A549 treated with GW870086 at 1 μM for 4 hours (cell line): ENCODE measurements around the gene NQO2. TPM values are rescaled to one million over a fixed set of nuclear protein-coding genes. Genes with fewer than 3 reads are reported as not detected.

Experiments used
- total RNA-seq: library from RNA; stranded (reverse); fragments of 200-300 nt; extraction: Qiagen RNA extraction; gene quantifications from 5 replicates; pipeline ENCODE4 v1.2.3, GENCODE V29; 2022; ENCODE audit warnings: low read depth

Gene NQO2, protein sequence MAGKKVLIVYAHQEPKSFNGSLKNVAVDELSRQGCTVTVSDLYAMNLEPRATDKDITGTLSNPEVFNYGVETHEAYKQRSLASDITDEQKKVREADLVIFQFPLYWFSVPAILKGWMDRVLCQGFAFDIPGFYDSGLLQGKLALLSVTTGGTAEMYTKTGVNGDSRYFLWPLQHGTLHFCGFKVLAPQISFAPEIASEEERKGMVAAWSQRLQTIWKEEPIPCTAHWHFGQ
- 60.6 to 79.8 TPM (median 77.7 TPM) in 5 replicates for total RNA-seq

DNA sequence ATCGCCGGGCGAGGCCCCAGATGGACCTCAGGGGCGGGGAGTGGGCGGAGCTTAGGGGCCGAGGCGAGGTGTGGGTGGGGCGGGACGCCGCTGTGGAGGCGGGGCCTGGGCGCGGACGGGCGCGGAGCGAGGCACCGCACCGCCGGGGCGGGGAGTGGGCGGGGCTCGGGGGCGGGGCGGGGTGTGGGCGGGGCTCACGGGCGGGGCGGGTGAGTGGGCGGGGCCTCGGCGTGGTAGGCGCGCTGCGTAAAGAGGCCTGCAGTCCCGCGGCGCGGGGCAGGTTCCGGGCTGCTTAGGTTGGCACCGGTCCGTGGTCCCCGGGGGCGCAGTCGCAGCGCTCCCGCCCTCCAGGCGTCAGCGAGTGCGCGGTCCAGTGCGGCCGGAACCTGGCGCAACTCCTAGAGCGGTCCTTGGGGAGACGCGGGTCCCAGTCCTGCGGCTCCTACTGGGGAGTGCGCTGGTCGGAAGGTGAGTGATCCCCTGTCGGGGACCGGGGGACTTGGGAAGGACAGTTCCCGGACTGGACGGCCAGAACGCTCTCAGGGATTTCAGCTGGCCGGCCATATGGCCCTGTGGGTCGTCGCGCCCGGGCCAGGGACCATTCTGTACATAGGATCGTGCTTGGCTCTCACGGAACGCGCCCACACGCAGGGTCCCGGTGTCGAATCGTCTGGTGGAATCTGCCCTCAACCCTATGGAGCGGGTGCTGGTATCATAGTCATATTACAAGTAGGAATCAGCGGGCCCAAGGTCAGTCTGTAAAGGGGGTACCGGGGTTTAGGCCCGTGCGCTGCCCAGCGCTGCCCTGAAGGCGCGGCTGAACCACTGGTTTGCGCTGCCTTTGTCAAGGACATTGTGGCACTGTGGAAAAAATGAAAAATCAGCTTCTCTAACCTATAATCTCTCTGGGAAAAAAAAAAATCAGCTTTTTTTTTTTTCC is at the start of gene NQO2:
Gene NQO2, plus strand, starts transcription at position 277 of the 940 bp plus-strand sequence. CDS start 6,659 bp downstream, outside the sequence.

DNA sequence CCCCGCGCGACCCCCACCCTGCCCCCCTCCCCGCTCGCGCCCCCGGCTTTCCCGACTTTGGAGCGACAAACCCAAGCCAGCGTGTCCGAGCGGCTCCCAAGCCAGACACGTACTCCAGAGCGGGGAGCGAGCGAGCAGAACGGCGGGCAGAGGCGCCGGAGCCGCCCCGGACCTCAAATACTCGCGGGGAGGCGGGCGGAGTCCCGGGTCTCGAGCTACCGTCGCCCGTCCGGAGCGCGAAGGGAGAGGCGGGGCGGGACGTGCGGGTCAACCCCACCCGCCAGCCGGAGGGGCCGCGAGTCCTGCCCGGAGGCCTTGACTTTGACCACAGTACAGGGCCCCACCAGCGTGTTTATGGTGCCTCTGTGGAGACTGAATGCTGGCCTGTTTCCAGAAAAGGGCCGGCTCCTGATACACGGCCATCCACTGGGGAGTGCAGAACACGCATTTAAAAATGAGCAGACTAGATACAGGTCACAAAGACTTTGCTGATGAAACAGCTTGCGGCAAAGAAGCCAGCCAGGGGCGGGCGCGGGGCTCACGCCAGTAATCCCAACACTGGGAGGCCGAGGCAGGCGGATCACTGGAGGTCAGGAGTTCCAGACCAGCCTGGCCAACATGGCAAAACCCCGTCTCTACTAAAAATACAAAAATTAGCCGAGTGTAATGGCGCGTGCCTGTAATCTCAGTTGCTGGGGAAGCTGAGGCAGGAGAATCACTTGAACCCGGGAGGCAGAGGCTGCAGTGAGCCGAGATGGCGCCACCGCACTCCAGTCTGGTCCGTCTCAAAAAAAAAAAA is 28.1 kb upstream of the NQO2 start, which contains the start of gene SERPINB6:
Gene SERPINB6, minus strand, starts transcription at position 148 of the 799 bp plus-strand sequence. CDS start 12,235 bp downstream, outside the sequence.

DNA sequence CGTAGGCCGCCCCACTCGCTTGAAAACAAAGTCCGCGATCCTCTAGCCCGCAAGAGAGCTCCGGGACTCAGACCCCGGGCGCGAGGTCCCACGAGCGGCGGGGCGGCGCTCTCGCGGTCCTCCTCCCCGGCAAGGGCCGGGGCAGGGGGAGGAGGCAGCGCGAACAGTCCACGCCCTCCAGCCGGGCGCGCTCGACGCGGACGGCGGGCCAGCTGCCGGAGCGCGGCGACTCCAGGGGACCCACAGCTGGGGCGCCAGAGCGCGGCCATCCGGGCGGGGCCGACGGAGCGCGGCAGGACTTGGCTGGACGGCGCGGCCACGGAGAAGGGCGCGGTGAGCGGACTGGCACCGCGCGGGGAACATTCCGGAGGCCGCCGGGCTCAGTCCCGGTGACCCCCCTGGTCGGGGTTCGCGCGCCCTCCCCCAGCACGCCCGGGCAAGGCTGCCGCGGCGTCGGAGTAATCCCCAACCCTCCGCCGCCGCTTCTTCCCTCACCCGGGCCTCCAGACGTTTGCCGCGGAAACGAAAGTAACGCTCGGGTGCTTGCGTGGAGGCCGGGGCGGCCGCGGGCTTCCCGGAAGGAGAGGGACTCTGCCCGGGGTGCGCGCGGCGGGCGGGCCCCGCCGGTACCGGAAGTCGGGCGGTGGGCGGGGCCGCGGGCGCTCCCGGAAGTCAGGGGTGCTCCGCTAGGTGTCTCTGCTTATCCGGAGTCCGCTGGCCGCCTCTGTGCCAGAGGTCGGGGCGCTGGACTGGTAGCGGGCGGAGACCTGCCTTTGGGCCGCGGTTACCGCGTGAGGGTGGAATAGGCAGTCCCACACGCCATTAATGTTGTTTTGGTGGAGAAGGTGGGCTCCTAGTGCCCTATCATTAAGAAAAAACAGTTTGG is 68.9 kb downstream of the NQO2 start, which contains the start of gene RIPK1:
Gene RIPK1, plus strand, starts transcription at position 166 of the 886 bp plus-strand sequence. CDS start 8,330 bp downstream, outside the sequence.

Other genes starting within 250 kb of the NQO2 start
- 0.09 to 0.13 TPM (median 0.12 TPM) in 5 replicates for gene MYLK4, start 249.0 kb upstream of the NQO2 start, total RNA-seq
- 32.7 to 38.2 TPM (median 37.2 TPM) in 5 replicates for gene WRNIP1, start 234.5 kb upstream of the NQO2 start, total RNA-seq
- 47.3 to 54.0 TPM (median 49.8 TPM) in 5 replicates for gene SERPINB1, start 158.0 kb upstream of the NQO2 start, total RNA-seq
- 7.4 to 12.0 TPM (median 11.0 TPM) in 5 replicates for gene SERPINB9, start 96.6 kb upstream of the NQO2 start, total RNA-seq
- 133 to 152 TPM (median 139 TPM) in 5 replicates for gene SERPINB6, start 28.3 kb upstream of the NQO2 start, total RNA-seq
- 11.7 to 13.2 TPM (median 12.6 TPM) in 5 replicates for gene RIPK1, start 68.6 kb downstream of the NQO2 start, total RNA-seq
- 19.1 to 25.8 TPM (median 23.7 TPM) in 5 replicates for gene BPHL, start 118.8 kb downstream of the NQO2 start, total RNA-seq
- gene TUBB2A, start 157.7 kb downstream of the NQO2 start, total RNA-seq, result 77.9 to 101 TPM (median 92.2 TPM) in 5 replicates
- gene TUBB2B, start 227.8 kb downstream of the NQO2 start, total RNA-seq, result 13.7 to 15.1 TPM (median 14.5 TPM) in 5 replicates